ENCODE results near the gene MAP2. TPM values are rescaled to one million over a fixed set of nuclear protein-coding genes. Genes with fewer than 3 reads are reported as not detected.

Gene MAP2
- total RNA-seq, 1 experiment from 2014 or later: 82.0 TPM

- in situ Hi-C loops (cut with HindIII; ENCODE audit: low pct_unique_long_range_greater_than_20kb, low sequenced_read_pairs): no loop called here
- no peak for DNase-seq (ENCODE audit: low read depth)
These were observed 297.6 kb downstream of the MAP2 start for GRCh38 chr2:209721497-209721896.

- in situ Hi-C loops (cut with HindIII; ENCODE audit: low pct_unique_long_range_greater_than_20kb, low sequenced_read_pairs): no loop called here
- no peak for DNase-seq (ENCODE audit: low read depth)
These were observed 302.5 kb downstream of the MAP2 start for GRCh38 chr2:209726311-209726710.

DNA sequence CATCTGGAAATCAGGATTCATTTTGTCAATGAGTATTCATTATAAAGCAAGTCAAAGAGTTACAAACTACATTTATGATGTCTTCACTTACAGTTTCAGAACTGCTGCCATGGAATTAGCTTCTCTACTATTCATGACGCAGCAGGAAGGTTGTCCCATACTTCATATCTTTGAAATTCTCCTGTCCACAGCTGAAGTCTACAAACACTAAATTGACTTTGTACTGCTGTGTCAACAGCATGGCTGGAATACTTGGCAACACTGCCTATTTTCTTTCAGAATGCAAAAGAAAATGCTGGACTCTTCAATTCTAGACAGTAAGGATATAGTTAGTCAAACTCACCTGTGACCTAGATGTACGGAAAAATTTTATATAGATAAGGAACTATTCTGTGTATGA, 303.2 kb downstream of the MAP2 start:
- in situ Hi-C loops (cut with HindIII; ENCODE audit: low pct_unique_long_range_greater_than_20kb, low sequenced_read_pairs): no loop called here
- no peak for DNase-seq (ENCODE audit: low read depth)

GRCh38 chr2:209734805-209735204, 311.0 kb downstream of the MAP2 start:
- DNase-seq (ENCODE audit: low read depth): no peak
- in situ Hi-C loops (cut with HindIII; ENCODE audit: low pct_unique_long_range_greater_than_20kb, low sequenced_read_pairs): no loop called here

GRCh38 chr2:209741953-209742352, 318.1 kb downstream of the MAP2 start:
- in situ Hi-C loops (cut with HindIII; ENCODE audit: low pct_unique_long_range_greater_than_20kb, low sequenced_read_pairs): no loop called here
- DNase-seq (ENCODE audit: low read depth): no peak

DNA sequence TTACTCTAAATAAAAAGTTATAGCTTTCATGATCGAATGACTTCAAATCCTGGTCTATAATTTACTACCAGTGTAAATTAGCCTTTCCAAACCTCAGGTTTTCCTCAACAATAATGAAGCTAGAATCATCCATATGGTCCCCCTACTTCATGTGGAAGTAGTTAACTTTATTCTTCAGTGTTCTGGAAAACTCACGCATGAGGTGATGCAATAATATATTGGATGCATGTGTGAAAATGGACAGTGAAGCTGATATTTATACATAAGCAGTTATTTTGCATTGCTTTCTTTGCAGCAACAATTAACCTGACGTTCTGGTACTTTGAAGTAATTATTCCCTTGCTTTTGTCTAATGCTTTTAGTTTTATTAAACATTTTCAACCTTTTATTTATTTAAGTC, 329.2 kb downstream of the MAP2 start:
- in situ Hi-C loops (cut with HindIII; ENCODE audit: low pct_unique_long_range_greater_than_20kb, low sequenced_read_pairs): no loop called here
- DNase-seq (ENCODE audit: low read depth): no peak

- no peak for DNase-seq (ENCODE audit: low read depth)
- in situ Hi-C loops (cut with HindIII; ENCODE audit: low pct_unique_long_range_greater_than_20kb, low sequenced_read_pairs): no loop called here
These were observed 333.3 kb downstream of the MAP2 start for GRCh38 chr2:209757163-209757562.

DNA sequence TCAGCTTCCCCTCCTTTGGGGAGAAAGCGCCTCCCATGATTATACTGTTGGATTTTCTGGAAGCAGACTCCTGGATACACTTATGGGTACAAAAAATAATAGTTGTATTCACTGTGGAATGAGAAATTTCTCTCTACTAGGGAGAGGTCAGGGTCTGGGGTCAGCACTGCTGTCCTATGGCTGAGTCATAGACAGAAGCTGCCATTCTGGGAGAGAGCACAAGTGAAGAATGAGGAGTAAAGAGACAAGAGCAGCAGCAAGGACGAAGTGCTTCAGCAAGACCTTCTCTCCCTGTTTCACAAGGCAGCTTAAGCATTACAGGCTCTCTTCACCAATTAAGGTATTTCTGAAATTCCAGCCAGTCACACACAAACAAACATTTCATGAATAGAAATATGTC, 337.7 kb downstream of the MAP2 start:
- no peak for DNase-seq (ENCODE audit: low read depth)
- in situ Hi-C loops (cut with HindIII; ENCODE audit: low pct_unique_long_range_greater_than_20kb, low sequenced_read_pairs): no loop called here

- in situ Hi-C loops (cut with HindIII; ENCODE audit: low pct_unique_long_range_greater_than_20kb, low sequenced_read_pairs): no loop called here
- no peak for DNase-seq (ENCODE audit: low read depth)
These were observed 338.7 kb downstream of the MAP2 start for GRCh38 chr2:209762563-209762962.

DNA sequence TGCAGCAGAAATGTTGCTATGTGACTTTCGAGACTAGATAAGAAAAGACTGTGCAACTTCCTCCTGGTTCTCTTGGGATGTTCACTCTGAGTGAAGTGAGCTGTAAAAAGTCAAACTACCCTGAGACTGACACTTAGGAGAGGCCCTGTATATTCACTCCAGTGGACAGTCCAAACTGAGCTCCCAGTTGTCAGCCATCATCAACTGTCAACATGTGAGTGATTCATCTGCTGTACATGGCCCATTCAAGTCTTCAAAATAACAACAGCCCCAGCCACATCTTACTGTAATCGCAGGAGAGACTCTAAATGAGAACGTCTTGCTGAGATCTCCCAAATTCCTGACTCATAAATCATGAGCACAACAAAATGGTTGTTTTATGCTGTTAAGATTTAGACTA, 339.3 kb downstream of the MAP2 start:
- in situ Hi-C loops (cut with HindIII; ENCODE audit: low pct_unique_long_range_greater_than_20kb, low sequenced_read_pairs): no loop called here
- no peak for DNase-seq (ENCODE audit: low read depth)

- in situ Hi-C loops (cut with HindIII; ENCODE audit: low pct_unique_long_range_greater_than_20kb, low sequenced_read_pairs): no loop called here
- DNase-seq (ENCODE audit: low read depth): no peak
These were observed 342.8 kb downstream of the MAP2 start for GRCh38 chr2:209766613-209767012.

DNA sequence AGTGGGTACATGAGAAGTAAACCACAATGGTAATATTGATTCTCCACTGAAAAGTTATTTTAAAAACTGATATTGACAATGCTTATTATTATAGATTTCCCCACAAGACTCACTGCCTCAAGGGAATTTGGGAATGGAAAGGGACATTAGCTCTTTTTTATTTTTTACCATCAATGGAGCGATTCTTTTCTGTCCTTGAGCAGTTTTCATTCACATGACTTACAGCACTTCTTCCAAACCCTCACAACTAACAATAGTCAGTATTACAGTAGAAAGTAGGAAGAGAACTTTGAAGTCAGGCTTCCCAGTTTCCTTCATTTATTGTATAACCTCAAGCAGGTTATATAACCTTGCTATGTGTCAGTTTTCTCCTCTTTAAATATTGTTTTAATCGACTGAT, 343.5 kb downstream of the MAP2 start:
- in situ Hi-C loops (cut with HindIII; ENCODE audit: low pct_unique_long_range_greater_than_20kb, low sequenced_read_pairs): no loop called here
- DNase-seq (ENCODE audit: low read depth): no peak

DNA sequence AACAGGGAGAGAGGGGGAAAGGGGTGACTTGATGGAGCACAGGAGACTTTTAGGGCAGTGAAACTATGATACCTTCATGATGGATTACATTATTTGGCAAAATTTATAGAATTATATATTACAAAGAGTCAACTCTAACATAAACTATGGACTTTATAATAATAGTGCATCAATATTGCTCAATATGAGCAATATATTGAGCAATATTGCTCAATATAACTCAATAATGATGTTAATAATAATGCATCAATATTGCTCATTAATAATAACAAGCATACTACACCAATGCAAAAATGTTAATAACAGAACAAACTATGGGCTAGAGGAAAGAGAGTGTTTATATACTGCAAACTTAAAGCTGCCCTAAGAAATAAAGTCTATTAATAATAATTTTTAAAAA, 344.7 kb downstream of the MAP2 start:
- DNase-seq (ENCODE audit: low read depth): no peak
- in situ Hi-C loops (cut with HindIII; ENCODE audit: low pct_unique_long_range_greater_than_20kb, low sequenced_read_pairs): no loop called here

DNA sequence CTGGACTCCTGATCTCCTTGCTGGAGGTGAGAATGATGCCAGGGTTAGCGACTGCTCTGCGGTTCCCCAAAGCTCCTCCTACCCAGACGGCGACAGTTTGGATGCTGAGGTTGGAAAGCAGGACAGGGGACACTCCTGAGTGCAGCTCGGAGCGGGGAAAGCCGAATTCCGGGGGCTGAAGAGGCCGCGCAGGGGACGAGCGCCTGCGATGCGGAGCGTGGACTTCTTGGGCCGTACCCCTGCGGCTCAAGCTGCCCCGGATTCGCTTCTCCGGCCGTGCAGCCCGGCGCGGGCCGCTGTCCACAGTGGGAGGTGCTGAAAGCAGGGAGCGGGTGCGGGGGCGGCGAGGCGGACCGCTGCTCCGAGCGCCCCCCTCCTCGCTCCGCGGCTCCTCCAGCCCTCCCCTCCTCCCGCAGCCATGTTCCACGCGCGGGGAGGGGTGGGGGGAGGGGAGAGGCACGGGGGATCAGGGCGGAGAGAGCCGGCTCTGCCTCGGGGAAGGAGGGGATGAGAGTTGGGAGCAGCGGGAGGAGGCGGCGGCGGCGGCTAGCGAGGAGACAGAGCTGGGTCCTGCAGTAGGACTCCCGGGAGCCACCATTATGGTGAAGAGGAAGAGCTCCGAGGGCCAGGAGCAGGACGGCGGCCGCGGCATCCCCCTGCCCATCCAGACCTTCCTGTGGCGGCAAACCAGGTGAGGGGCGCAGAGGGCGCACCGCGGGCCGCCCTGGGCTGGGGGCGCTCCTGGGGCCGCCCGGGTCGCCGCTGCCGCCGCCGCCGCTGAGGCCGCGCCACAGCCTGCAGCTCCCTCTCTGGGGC, 347.8 kb downstream of the MAP2 start, which contains the start of gene UNC80:
TSS of gene UNC80 (plus strand) at position 359 of the 816 bp plus-strand sequence. CDS start at position 600, 241 bp downstream.
- in situ Hi-C loops (cut with HindIII; ENCODE audit: low pct_unique_long_range_greater_than_20kb, low sequenced_read_pairs): no loop called here
- peak; percentile 45 for DNase-seq (ENCODE audit: low read depth)

DNA sequence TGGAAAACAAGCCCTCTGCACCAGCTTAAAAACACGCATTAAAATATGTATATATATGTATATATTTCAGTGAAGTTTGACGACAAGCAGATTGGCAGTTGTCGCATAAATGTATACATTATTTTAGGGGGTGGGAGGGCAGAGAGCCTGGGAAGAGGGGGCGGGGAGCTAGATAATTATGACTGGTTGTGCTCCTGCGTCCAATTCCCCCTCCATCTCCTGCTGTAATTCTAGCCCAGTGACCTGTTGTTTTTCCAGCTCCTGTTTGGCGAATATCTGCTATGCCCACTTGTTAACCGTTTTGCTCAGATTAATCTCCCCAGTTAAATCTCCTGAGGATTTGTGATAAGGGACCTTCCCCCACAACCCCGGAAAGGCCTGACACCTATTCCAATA, 348.4 kb downstream of the MAP2 start:
- in situ Hi-C loops (cut with HindIII; ENCODE audit: low pct_unique_long_range_greater_than_20kb, low sequenced_read_pairs): no loop called here

DNA sequence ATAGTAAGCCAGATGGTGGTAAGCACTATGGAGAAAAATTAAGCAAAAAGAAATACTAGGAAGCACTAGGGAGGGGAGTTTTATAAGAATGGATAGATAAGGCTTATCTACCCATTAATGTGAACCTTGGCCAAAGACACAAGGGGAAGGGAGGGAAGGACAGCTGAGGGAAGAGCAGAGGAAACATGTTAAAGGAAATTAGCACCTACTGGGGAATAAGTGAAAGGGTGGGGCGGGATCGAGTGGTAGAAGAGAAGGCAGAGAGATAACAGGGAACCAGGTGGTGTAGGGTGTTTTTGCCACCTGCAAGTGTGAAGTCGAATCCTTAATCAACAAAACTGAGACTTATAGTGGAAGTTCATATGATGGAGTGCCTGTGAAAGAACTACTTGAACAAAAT, 349.5 kb downstream of the MAP2 start:
- no peak for DNase-seq (ENCODE audit: low read depth)
- in situ Hi-C loops (cut with HindIII; ENCODE audit: low pct_unique_long_range_greater_than_20kb, low sequenced_read_pairs): no loop called here

More for the DNA sequence above, 348.4 kb downstream of the MAP2 start:
- DNase-seq (ENCODE audit: low read depth): no peak
